ENCODE data around the gene LMCD1.

GRCh38 chr3:8579096-8579495, 77.5 kb downstream of the LMCD1 start:
- TF ChIP-seq CTCF (IDR thresholded peaks at IDR 0.05): no peak
- TF ChIP-seq POLR2A (IDR thresholded peaks at IDR 0.05): no peak
